Measurements from ENCODE around the gene NFIL3.

The NFIL3 gene

DNA sequence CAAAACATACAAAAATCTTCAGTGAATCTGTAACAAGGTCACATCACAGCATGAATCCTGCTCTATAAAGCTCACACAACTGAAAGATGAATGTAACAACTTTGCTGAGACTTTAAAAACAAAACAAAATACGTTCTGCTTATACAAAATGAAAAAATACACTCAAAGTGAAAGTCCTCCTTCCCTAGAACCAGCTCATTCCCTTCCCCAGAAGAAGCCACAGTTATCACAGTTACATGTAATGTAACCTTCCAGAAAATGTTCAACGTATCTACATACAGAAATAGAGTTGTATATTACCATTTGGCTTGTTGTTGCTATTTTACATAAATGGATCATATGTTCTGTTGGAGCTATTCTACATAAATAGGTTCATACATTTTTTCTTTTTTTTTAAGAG is 64.5 kb downstream of the NFIL3 start:
- no peak for DNase-seq
